RWPE2 (cell line): Measurements from ENCODE around the gene TBC1D14.

Experiments used
- ATAC-seq: fragments of 200-7000 bp; cut with Tn5 transposase; 3 replicates; pipeline ENCODE4 v1.9.1; 2021; ENCODE audit warnings: low read depth
- DNase-seq: peaks from one replicate; pipeline ENCODE4 v3.0.0-alpha.2; 2020; ENCODE audit warnings: low spot score
- H3K27ac ChIP-seq: fragments of 450-650 bp; 2 replicates; pipeline ENCODE4 v1.5.1; 2017; ENCODE audit warnings: mild to moderate bottlenecking; ENCODE audit not compliant: poor library complexity, severe bottlenecking
- H3K27me3 ChIP-seq: fragments of 250-450 bp; sonication (Bioruptor Pico); 2 replicates; pipeline ENCODE4 v1.5.1; 2021; ENCODE audit warnings: mild to moderate bottlenecking, moderate library complexity; ENCODE audit not compliant: insufficient read depth, poor library complexity, severe bottlenecking
- H3K36me3 ChIP-seq: fragments of 250-450 bp; sonication (Bioruptor Pico); 2 replicates; pipeline ENCODE4 v1.5.1; 2020; ENCODE audit warnings: low read depth, mild to moderate bottlenecking, moderate library complexity
- H3K4me1 ChIP-seq: fragments of 250-450 bp; sonication (Bioruptor Pico); 2 replicates; pipeline ENCODE4 v1.5.1; 2021; ENCODE audit warnings: mild to moderate bottlenecking, moderate library complexity; ENCODE audit not compliant: insufficient read depth, poor library complexity, severe bottlenecking
- H3K4me3 ChIP-seq: fragments of 250-450 bp; sonication (Bioruptor Pico); 2 replicates; pipeline ENCODE4 v1.5.1; 2021; ENCODE audit warnings: mild to moderate bottlenecking, moderate library complexity; ENCODE audit not compliant: severe bottlenecking
- H3K9me3 ChIP-seq: fragments of 250-450 bp; sonication (Bioruptor Pico); 2 replicates; pipeline ENCODE4 v1.5.1; 2021; ENCODE audit warnings: mild to moderate bottlenecking, moderate library complexity; ENCODE audit not compliant: severe bottlenecking
- CTCF ChIP-seq: fragments of 450-650 bp; IDR thresholded peaks from one replicate; pipeline ENCODE4 v1.5.1; 2017; ENCODE audit warnings: mild to moderate bottlenecking, moderate library complexity; ENCODE audit not compliant: poor library complexity, severe bottlenecking

Gene TBC1D14

DNA sequence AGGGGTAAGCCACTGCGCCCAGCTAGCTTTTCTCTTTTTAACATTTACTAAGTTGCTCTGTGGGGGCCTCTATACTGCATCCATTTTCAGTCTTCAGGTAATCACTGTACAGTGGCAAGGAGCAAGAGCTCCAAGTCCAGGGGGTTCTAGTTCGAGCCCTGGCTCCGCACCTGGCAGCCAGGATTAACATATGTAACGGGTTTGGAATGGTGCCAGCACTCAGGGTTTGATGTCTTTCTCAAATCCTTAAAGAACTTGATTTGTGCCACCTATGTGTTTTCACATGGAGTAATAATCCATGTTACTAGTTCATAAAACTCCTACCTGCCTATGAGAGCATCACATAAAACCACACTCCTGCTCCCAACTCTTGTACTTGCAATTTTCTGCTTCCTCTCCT, 153.7 kb downstream of the TBC1D14 start:
- H3K4me1 ChIP-seq, result no peaks in the 10 kb centered on the region
- no peak overlapping the region for H3K4me3 ChIP-seq
- H3K27ac ChIP-seq, result no peak overlapping the region
- H3K27me3 ChIP-seq, result no peaks in the 10 kb centered on the region
- DNase-seq, result no peak
- peaks cover 81% of the 10 kb centered on the region for H3K36me3 ChIP-seq
- no peak for ATAC-seq
- no peak for TF ChIP-seq CTCF
- no peaks in the 10 kb centered on the region for H3K9me3 ChIP-seq

DNA sequence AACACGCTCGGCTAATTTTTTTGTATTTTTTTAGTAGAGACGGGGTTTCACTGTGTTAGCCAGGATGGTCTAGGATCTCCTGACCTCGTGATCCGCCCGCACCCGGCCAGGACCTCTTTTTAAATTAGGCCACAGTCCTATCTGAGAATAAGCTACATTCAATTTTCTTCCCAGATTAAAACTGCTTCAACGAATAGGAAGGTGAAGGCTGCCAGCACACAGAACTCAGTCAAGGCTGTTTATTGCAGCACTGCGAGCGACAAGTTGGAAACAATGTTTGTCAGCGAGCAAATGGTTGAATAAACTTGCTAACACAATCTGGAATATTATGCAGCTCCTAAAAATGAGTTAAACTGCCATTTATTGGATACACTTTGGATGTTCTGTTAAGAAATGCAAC, 156.4 kb downstream of the TBC1D14 start:
- DNase-seq (no peak), ATAC-seq (no peak)
- H3K27me3 ChIP-seq, result no peaks in the 10 kb centered on the region
- no peaks in the 10 kb centered on the region for H3K9me3 ChIP-seq
- H3K36me3 ChIP-seq, result peaks cover 59% of the 10 kb centered on the region
- no peak overlapping the region for H3K27ac ChIP-seq
- no peak for TF ChIP-seq CTCF
- H3K4me3 ChIP-seq, result no peak overlapping the region
- no peaks in the 10 kb centered on the region for H3K4me1 ChIP-seq

DNA sequence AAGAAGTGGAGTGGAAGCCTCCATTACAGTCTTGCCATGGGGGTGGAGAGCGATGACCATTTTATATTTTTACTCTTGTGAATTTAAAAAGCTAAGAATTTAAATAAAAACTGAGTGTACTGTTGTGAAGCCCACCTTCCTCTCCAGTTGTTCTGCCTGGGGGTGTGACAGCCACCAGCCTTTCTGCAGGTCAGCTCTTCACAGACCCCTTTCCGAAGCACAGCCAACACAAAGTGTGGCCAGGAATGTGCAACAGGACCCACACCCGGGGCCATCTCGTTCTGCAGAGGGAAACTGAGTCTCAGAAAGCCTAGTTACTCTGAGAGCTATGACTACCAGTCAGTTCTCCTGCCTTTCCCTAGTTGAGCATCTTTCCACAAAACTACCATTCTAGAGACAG, 156.9 kb downstream of the TBC1D14 start:
- DNase-seq (no peak), ATAC-seq (no peak)
- H3K27ac ChIP-seq, result no peak overlapping the region
- peak overlapping the region; percentile 99 for H3K4me3 ChIP-seq
- no peaks in the 10 kb centered on the region for H3K9me3 ChIP-seq
- TF ChIP-seq CTCF, result no peak
- no peaks in the 10 kb centered on the region for H3K27me3 ChIP-seq
- H3K4me1 ChIP-seq, result no peaks in the 10 kb centered on the region
- H3K36me3 ChIP-seq, result peaks cover 54% of the 10 kb centered on the region

- Histone ChIP-seq H3K4me1 (no peaks in the 10 kb centered on the region), H3K27ac (peak overlapping the region; percentile 65), H3K9me3 (no peaks in the 10 kb centered on the region), H3K4me3 (peak overlapping the region; percentile 99), H3K36me3 (peaks cover 48% of the 10 kb centered on the region), H3K27me3 (no peaks in the 10 kb centered on the region)
- no peak for DNase-seq
- no peak for ATAC-seq
- no peak for TF ChIP-seq CTCF
Measured at GRCh38 chr4:7067126-7067451, 157.5 kb downstream of the TBC1D14 start.

GRCh38 chr4:7067452-7068278, 158.0 kb downstream of the TBC1D14 start, which contains the start of gene GRPEL1:
Gene GRPEL1, minus strand, starts transcription at chr4:7068064. Its CDS starts 32 bp downstream, at chr4:7068032.
- TF ChIP-seq CTCF, result peak; percentile 22
- peak; percentile 97 for DNase-seq
- Histone ChIP-seq H3K36me3 (peaks cover 44% of the 10 kb centered on the region), H3K4me3 (peak within 1 kb of the TSS; percentile 99), H3K9me3 (no peaks in the 10 kb centered on the region), H3K4me1 (no peaks in the 10 kb centered on the region), H3K27me3 (no peaks in the 10 kb centered on the region), H3K27ac (peak within 1 kb of the TSS; percentile 65)
- ATAC-seq, result peak; percentile 92
